ENCODE measurements around the gene C5orf58.

C5orf58 gene

GRCh38 chr5:170261528-170262043, 28.8 kb downstream of the C5orf58 start:
- DNase-seq: no peak

- DNase-seq: no peak
These were observed 29.6 kb downstream of the C5orf58 start for GRCh38 chr5:170262061-170263045.

GRCh38 chr5:170263906-170264305, 31.1 kb downstream of the C5orf58 start:
- DNase-seq: no peak

- DNase-seq: peak; percentile 86
These were observed 32.7 kb downstream of the C5orf58 start for GRCh38 chr5:170265522-170265921.

GRCh38 chr5:170266570-170267381, 34.0 kb downstream of the C5orf58 start:
- DNase-seq: no peak

- peak; percentile 76 for DNase-seq
These were observed 34.8 kb downstream of the C5orf58 start for GRCh38 chr5:170267431-170268152.

GRCh38 chr5:170268153-170268689, 35.4 kb downstream of the C5orf58 start:
- no peak for DNase-seq

GRCh38 chr5:170268884-170269283, 36.1 kb downstream of the C5orf58 start:
- DNase-seq: no peak

- DNase-seq: no peak
These were observed 36.8 kb downstream of the C5orf58 start for GRCh38 chr5:170269579-170269978.

- DNase-seq: no peak
These were observed 37.7 kb downstream of the C5orf58 start for GRCh38 chr5:170270293-170271069.

- no peak for DNase-seq
These were observed 41.4 kb downstream of the C5orf58 start for GRCh38 chr5:170273968-170274710.

GRCh38 chr5:170275376-170275994, 42.7 kb downstream of the C5orf58 start:
- no peak for DNase-seq

GRCh38 chr5:170276140-170276539, 43.4 kb downstream of the C5orf58 start:
- no peak for DNase-seq

GRCh38 chr5:170277867-170278281, 45.1 kb downstream of the C5orf58 start:
- DNase-seq: no peak

- DNase-seq: no peak
These were observed 46.0 kb downstream of the C5orf58 start for GRCh38 chr5:170278611-170279458.

GRCh38 chr5:170279459-170279817, 46.7 kb downstream of the C5orf58 start:
- no peak for DNase-seq

- DNase-seq: peak; percentile 49
These were observed 47.3 kb downstream of the C5orf58 start for GRCh38 chr5:170280011-170280493.

- DNase-seq: no peak
These were observed 50.5 kb downstream of the C5orf58 start for GRCh38 chr5:170283296-170283695.

GRCh38 chr5:170284231-170284630, 51.4 kb downstream of the C5orf58 start:
- no peak for DNase-seq
